CD4-positive, alpha-beta T cell treated with Interleukin-15 for 4 hours (primary cell): Measurements from ENCODE around the gene TRIM22.

ENCODE experiments used
- DNase-seq: peaks from one replicate; pipeline ENCODE4 v3.0.0-alpha.2; 2020; ENCODE audit warnings: low spot score

The TRIM22 gene

GRCh38 chr11:5746614-5747013 is 57.0 kb downstream of the TRIM22 start:
- DNase-seq = no peak

GRCh38 chr11:5749836-5750235 is 60.2 kb downstream of the TRIM22 start:
- DNase-seq = no peak

- DNase-seq = no peak
Observed at GRCh38 chr11:5753943-5754342, 64.4 kb downstream of the TRIM22 start, which contains the start of gene OR52N4. Gene OR52N4 (plus strand): TSS chr11:5754243. CDS start chr11:5754741, 498 bp downstream.
